B cell (primary cell): ENCODE measurements around the gene SETBP1. TPM values are rescaled to one million over a fixed set of nuclear protein-coding genes. Genes with fewer than 3 reads are reported as not detected.
A peak's percentile ranks its signal among the peaks of the same experiment; 100 is the strongest.

Source experiments
- ATAC-seq: fragments of 200-7000 bp; cut with Tn5 transposase; one replicate; pipeline ENCODE4 v1.10.0; 2021; ENCODE audit warnings: low read depth, mild to moderate bottlenecking, moderate number of reproducible peaks, moderate library complexity
- CTCF ChIA-PET: fragments of 350-600 bp; sonication (Branson Sonifier 250); formaldehyde crosslinking; loops from one replicate; lab custom pipeline; 2021; ENCODE audit warnings: antibody characterized with exemption, inconsistent platforms; lab: Charles Lee
- POLR2A ChIA-PET: fragments of 350-600 bp; sonication (Branson Sonifier 250); formaldehyde crosslinking; loops from one replicate; lab custom pipeline; 2021; ENCODE audit warnings: antibody characterized with exemption; lab: Charles Lee
- DNase-seq: peaks from one replicate; pipeline ENCODE4 v3.0.0; 2013
- H2AFZ ChIP-seq: 2 replicates; pipeline ENCODE4 v1.6.1; 2012; ENCODE audit warnings: mild to moderate bottlenecking, low read depth, low read length; ENCODE audit not compliant: insufficient read depth, poor library complexity, severe bottlenecking
- H3K27ac ChIP-seq, 2 donors: 1 replicate in 1 of 2; 2 replicates in 1 of 2; pipeline ENCODE4 v1.5.1; 2012 to 2013; ENCODE audit warnings: low read length in 2 of 2, mild to moderate bottlenecking in 2 of 2, moderate library complexity in 1 of 2
- H3K27me3 ChIP-seq, 4 experiments: fragments of 200-600 bp in 1 of 4; sonication (generic) in 1 of 4; replicated peaks in 1 of 4; 1 replicate in 2 of 4; 2 replicates in 2 of 4; pipeline versions ENCODE4 v1.6.1 to v1.7.0; 2013 to 2016; ENCODE audit warnings: low read length in 3 of 4, mild to moderate bottlenecking in 2 of 4, mixed read lengths in 1 of 4, moderate library complexity in 1 of 4; ENCODE audit not compliant: insufficient read depth in 4 of 4, control insufficient read depth in 3 of 4; ENCODE audit errors: control extremely low read depth in 1 of 4
- H3K36me3 ChIP-seq, 2 experiments: replicated peaks in 1 of 2; 1 replicate in 1 of 2; 2 replicates in 1 of 2; pipeline versions ENCODE4 v1.6.1 to v1.7.1; 2013; ENCODE audit warnings: low read length in 1 of 2; ENCODE audit not compliant: insufficient read depth in 2 of 2, control insufficient read depth in 1 of 2; ENCODE audit errors: control extremely low read depth in 1 of 2, extremely low read depth in 1 of 2
- H3K4me1 ChIP-seq, 2 donors: fragments of 200-600 bp in 1 of 2; sonication (generic) in 1 of 2; 1 replicate in 1 of 2; 2 replicates in 1 of 2; pipeline versions ENCODE4 v1.5.1 to v1.6.1; 2013 to 2017; ENCODE audit warnings: low read length in 2 of 2; ENCODE audit not compliant: control insufficient read depth in 2 of 2, insufficient read depth in 2 of 2
- H3K4me2 ChIP-seq: replicated peaks from 2 replicates; pipeline ENCODE3; 2012; ENCODE audit warnings: mild to moderate bottlenecking, low read depth, low read length; ENCODE audit not compliant: poor library complexity, severe bottlenecking
- H3K4me3 ChIP-seq, 5 experiments: fragments of 200-600 bp in 1 of 5; sonication (generic) in 1 of 5; 1 replicate in 3 of 5; 2 replicates in 2 of 5; pipeline versions ENCODE4 v1.5.1 to v1.7.0; 2011 to 2016; ENCODE audit warnings: low read length in 4 of 5, mild to moderate bottlenecking in 4 of 5, low read depth in 2 of 5, control low read depth in 1 of 5, moderate library complexity in 1 of 5; ENCODE audit not compliant: insufficient read depth in 1 of 5; ENCODE audit errors: control extremely low read depth in 1 of 5, extremely low read depth in 1 of 5
- H3K79me2 ChIP-seq: fragments of 200-600 bp; sonication (generic); one replicate; pipeline ENCODE4 v1.6.0; 2016; ENCODE audit warnings: low read length; ENCODE audit not compliant: control insufficient read depth, insufficient read depth
- H3K9ac ChIP-seq: fragments of 200-600 bp; sonication (generic); 2 replicates; pipeline ENCODE4 v1.6.1; 2017; ENCODE audit warnings: mild to moderate bottlenecking, low read length, moderate library complexity
- H3K9me3 ChIP-seq, 3 donors: one replicate each; pipeline versions ENCODE4 v1.6.1 to v1.7.1; 2013; ENCODE audit warnings: low read length in 2 of 3; ENCODE audit not compliant: control insufficient read depth in 2 of 3, insufficient read depth in 1 of 3; ENCODE audit errors: control extremely low read depth in 1 of 3
- H4K20me1 ChIP-seq: 2 replicates; pipeline ENCODE4 v1.6.0; 2012; ENCODE audit warnings: mild to moderate bottlenecking, low read length; ENCODE audit not compliant: insufficient read depth, control insufficient read depth, poor library complexity, severe bottlenecking
- H3K27ac Mint-ChIP-seq: one replicate; pipeline ENCODE4 v1.8.0; 2021; ENCODE audit warnings: mixed read lengths
- H3K27me3 Mint-ChIP-seq: one replicate; pipeline ENCODE4 v1.8.0; 2021; ENCODE audit warnings: mixed read lengths
- H3K4me1 Mint-ChIP-seq: one replicate; pipeline ENCODE4 v1.8.0; 2021; ENCODE audit warnings: mixed read lengths
- H3K4me3 Mint-ChIP-seq: one replicate; pipeline ENCODE4 v1.8.0; 2021; ENCODE audit warnings: mixed read lengths
- H3K9me3 Mint-ChIP-seq: one replicate; pipeline ENCODE4 v1.8.0; 2022; ENCODE audit warnings: mixed read lengths; ENCODE audit not compliant: insufficient read depth
- EZH2 ChIP-seq: IDR thresholded peaks from 2 replicates; pipeline ENCODE4 v1.6.1; 2012; ENCODE audit warnings: borderline replicate concordance, low read depth, mild to moderate bottlenecking, moderate library complexity, low read length; ENCODE audit not compliant: insufficient read depth, poor library complexity, severe bottlenecking
- whole genome bisulfite sequencing: methylation state at CpG from one replicate; pipeline ENCODE4 v1.1.5; 2013; ENCODE audit warnings: missing lambda C conversion rate; ENCODE audit not compliant: insufficient coverage; 5-methylcytosine and 5-hydroxymethylcytosine counted together
- intact Hi-C: fragments of 100-400 bp; cut with micrococcal nuclease; formaldehyde crosslinking; loops from one replicate; pipeline ENCODE4 v1.10.0; 2022
- polyA plus RNA-seq: library from polyadenylated mRNA; depleted of rRNA; stranded (reverse); fragments of >200 nt; gene quantifications from 2 replicates; pipeline ENCODE4 v1.2.3, GENCODE V29; 2012
- total RNA-seq, 2 donors: library from RNA; stranded (reverse); fragments of 120-200 nt in 1 of 2; gene quantifications; 1 replicate in 1 of 2; 2 replicates in 1 of 2; pipeline versions ENCODE4 v1.2.3 to v1.2.4, GENCODE V29; 2013 to 2022
- TF ChIP-seq, protein P1 (sequence below): fragments of 200-600 bp; IDR thresholded peaks from one replicate; pipeline ENCODE4 v1.8.0; 2022; ENCODE audit warnings: antibody characterized with exemption, mild to moderate bottlenecking

SETBP1 gene
- total and polyA plus RNA-seq, 2 donors (not counting 1 experiment from before 2014, with no cell fraction given) = 15.1 to 129 TPM

DNA sequence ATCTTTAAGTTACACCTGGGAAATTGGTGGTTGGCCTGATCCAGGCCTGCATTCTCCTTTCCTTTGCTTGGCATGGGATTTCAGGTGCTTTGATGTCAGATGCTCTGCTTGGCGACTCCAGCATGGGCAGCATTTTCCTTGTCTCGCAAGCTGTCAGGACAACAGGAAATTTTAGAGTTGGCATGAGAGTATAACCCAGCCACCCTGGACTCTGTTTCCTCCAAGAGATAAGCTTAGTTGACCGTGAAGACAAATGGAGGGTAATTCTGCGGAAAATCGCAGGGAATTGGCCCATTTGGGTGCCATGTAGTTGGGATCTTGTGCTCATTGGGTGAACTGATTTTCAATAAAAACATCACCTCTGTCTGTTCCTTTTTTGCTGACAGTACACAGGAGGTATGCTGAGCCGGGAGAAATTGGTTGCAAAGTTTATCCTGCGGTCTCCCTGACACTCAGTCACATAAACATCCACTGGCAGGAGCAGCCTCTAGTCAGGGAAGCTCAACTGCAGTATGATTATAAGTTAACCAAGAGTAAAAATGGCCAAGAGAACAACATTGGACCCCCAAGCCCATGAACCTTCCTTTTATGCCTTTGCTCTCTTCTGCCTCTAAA lies 409.9 kb downstream of the SETBP1 start:
- Histone ChIP-seq H3K4me2 (no peak overlapping the region), H3K79me2 (no peaks in the 10 kb centered on the region), H3K9ac (no peak overlapping the region), H4K20me1 (no peaks in the 10 kb centered on the region), H3K36me3 (no peaks in the 10 kb centered on the region), H3K27me3 (no peaks in the 10 kb centered on the region), H3K4me1 (no peaks in the 10 kb centered on the region), H3K9me3 (no peaks in the 10 kb centered on the region), H3K27ac (no peak overlapping the region), H2AFZ (no peak overlapping the region), H3K4me3 (no peak overlapping the region)
- H3K4me3 Mint-ChIP-seq = no peak overlapping the region
- CTCF ChIA-PET = no interaction called here
- no peak overlapping the region for H3K27ac Mint-ChIP-seq
- H3K9me3 Mint-ChIP-seq = no peaks in the 10 kb centered on the region
- intact Hi-C loops = no loop called here
- TF ChIP-seq, protein P1, sequence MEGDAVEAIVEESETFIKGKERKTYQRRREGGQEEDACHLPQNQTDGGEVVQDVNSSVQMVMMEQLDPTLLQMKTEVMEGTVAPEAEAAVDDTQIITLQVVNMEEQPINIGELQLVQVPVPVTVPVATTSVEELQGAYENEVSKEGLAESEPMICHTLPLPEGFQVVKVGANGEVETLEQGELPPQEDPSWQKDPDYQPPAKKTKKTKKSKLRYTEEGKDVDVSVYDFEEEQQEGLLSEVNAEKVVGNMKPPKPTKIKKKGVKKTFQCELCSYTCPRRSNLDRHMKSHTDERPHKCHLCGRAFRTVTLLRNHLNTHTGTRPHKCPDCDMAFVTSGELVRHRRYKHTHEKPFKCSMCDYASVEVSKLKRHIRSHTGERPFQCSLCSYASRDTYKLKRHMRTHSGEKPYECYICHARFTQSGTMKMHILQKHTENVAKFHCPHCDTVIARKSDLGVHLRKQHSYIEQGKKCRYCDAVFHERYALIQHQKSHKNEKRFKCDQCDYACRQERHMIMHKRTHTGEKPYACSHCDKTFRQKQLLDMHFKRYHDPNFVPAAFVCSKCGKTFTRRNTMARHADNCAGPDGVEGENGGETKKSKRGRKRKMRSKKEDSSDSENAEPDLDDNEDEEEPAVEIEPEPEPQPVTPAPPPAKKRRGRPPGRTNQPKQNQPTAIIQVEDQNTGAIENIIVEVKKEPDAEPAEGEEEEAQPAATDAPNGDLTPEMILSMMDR = no peak
- TF ChIP-seq EZH2 = no peak
- ATAC-seq (no peak), DNase-seq (no peak)
- POLR2A ChIA-PET = no interaction called here
- no CpG with 5 or more reads among the region's 7 CpGs for WGBS
- H3K27me3 Mint-ChIP-seq = no peaks in the 10 kb centered on the region
- peaks cover 3% of the 10 kb centered on the region for H3K4me1 Mint-ChIP-seq

DNA sequence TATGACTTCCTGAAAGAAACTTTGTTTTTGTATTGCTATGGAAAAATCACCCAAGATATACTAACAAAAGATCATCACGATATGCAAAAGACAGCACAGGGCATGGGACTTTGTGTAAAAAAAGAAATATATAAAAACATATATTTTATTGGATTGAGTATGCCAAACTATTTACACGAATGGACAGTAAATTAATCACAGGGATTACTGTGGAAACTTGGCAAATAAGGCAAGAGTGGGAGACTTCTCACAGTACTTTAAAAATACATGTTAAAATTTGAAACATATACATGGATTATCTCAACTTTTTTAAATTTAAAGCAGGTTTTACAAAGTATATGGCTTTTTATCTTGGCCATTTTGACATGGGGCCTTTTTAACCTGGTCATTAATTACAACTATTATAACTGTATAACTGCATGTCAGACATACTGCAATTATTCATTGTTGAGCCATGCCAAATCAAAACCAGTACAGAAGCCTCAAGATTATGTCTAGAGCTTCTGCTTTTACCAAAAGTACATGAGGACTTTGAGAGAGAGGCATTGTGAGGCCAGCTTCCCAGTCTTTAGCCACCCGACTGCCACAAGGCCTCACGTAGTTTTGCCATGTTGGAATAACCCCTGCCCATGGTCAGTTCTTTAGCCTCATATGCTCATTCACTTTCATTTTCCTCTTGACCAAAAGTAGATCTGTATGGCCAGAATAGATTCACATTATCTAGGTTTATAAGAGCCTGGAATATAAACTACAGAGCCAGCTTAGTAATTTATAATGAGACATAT lies 419.8 kb downstream of the SETBP1 start:
- ATAC-seq (no peak), DNase-seq (no peak)
- peaks cover 52 to 53% of the 10 kb centered on the region in 2 donors for H3K4me1 ChIP-seq
- peaks cover 50% of the 10 kb centered on the region for H3K4me1 Mint-ChIP-seq
- H4K20me1 ChIP-seq = no peaks in the 10 kb centered on the region
- intact Hi-C loops = loop anchor here (5.0 kb wide), 3 partner anchors 33 to 373 kb away; no protein-coding TSS in a partner anchor
- H3K9me3 Mint-ChIP-seq = no peaks in the 10 kb centered on the region
- no peak overlapping the region for H3K4me3 ChIP-seq
- H3K4me2 ChIP-seq = peak overlapping the region; percentile 70
- ChIA-PET POLR2A (no interaction called here), CTCF (no interaction called here)
- no peak overlapping the region for H3K9ac ChIP-seq
- peak overlapping the region; percentile 30 for H3K4me3 Mint-ChIP-seq
- no peaks in the 10 kb centered on the region for H3K27me3 ChIP-seq
- no peaks in the 10 kb centered on the region for H3K9me3 ChIP-seq
- H2AFZ ChIP-seq = no peak overlapping the region
- 100% methylated on average over 1 of the region's 4 CpGs for WGBS
- TF ChIP-seq, protein P1 = no peak
- no peak for TF ChIP-seq EZH2
- no peaks in the 10 kb centered on the region for H3K79me2 ChIP-seq
- H3K27ac ChIP-seq = peak overlapping the region; percentile 89 to 93
- no peaks in the 10 kb centered on the region for H3K27me3 Mint-ChIP-seq
- H3K27ac Mint-ChIP-seq = peak overlapping the region; percentile 95
- H3K36me3 ChIP-seq = no peaks in the 10 kb centered on the region
